ENCODE data around the gene CCBE1. TPM values are rescaled to one million over a fixed set of nuclear protein-coding genes. Genes with fewer than 3 reads are reported as not detected.
"Not testable (repeated sequence)": the region's sequence is repeated elsewhere in the genome, so short reads cannot be mapped to it uniquely, and the experiment has no call there.

Gene CCBE1
- total RNA-seq, 1 donor from 2014 or later: 1.8 TPM

DNA sequence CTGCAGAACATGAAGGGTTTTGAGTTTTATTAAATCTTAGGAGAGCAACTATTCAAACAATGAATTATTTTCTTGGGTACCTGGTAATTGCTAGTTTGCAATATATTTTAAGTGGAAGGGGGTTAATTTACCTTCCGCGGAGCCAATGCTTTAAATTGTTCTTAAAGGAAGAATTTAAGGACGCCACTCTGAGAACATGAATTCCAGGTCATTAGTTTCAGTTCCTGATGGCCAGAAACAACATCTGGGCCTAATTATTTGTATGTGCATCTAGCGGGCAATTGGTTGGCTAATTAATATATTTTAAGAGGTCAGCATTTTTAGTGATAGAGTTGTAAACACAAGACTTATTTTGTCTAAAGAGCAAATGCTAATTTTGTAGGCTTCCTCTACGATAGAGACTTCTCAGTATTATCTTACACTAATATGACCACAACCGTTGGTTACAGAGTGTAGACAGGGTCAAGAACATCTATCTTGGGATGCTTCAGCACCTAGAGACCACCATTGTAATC, 40.8 kb downstream of the CCBE1 start:
- DNase-seq (ENCODE audit: low spot score): no peak

DNA sequence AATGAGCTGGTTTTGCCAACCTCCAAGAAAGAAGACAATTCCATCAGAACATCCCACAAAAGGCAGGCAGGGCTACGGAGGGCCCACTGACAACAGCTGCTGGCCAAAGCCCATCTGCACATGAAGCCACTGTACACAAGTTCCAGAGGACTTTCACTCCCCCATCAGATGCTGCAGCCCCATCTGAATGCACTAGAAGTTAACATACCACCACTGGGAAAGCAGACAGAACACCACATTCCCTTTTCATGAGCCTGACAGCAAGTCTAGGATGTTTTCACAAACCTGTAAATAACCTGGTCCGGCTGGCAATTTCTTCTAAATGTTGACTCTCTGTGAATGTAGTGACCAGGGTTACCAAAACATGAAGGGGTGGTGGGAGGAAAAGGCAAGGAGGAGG, 41.5 kb downstream of the CCBE1 start:
- no peak for DNase-seq (ENCODE audit: low spot score)

DNA sequence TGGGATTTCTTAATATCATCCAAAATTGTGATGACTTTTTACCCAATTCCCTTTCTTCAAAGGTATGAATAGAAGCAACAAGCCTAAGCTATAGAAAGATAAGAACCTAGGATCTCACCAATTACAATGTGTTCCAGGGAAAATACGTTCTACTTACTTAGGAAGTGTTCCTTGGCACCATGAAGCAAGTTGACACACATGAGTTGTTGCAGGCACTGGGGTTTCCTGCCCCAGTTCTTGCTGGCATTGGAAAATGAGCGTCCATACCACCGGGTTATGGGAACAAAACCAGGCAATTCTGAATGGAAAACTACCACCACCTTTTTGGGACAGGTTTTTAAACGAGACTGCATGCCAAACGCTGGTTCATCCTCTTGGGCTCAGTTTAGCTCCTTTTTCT, 46.2 kb downstream of the CCBE1 start:
- DNase-seq (ENCODE audit: low spot score): no peak

DNA sequence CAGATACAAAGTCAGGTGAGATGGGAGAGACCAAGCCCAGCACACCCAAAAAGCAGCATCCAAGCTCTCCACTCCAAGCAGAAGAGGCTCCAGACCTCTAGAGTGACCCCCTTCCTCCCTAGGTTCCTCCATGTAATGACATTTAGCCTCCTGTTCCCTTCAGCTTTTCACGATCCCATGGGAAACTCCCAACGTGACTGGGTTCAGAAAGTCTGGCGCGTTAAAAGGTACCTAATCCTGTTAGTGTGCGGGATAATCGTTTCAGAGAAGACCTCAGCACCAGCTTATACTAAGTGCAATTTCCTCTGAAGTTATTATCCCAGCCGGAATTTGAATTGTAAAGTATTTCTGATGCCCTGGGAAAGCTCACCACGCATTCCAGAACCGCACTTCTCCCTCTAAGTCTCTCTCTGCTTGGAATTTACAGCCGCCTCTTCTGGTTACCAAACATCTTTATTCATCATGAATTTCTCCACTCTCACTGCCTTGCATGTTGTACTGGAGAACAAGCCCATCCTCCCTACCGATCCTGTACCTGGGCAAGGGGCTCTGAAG, 46.9 kb downstream of the CCBE1 start:
- DNase-seq (ENCODE audit: low spot score): no peak

DNA sequence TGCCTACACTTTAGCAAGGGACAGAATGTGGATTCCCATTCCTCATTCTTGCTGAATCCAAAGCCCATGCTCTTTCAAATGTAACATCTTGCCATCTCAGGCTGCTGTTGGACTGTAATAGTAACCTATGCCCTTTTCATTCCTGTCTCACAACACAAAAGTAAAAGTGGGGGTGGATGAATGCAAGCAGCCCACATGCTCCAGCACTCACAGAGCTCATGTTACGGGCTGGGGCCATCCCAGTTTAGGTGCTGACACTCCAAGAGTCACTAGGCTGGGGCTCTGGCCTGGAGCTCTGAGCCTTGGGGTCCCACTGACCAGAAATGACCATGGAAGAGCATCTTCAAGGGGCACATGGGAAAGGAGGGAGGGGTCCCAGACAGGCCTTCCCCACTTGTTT, 47.6 kb downstream of the CCBE1 start:
- no peak for DNase-seq (ENCODE audit: low spot score)

DNA sequence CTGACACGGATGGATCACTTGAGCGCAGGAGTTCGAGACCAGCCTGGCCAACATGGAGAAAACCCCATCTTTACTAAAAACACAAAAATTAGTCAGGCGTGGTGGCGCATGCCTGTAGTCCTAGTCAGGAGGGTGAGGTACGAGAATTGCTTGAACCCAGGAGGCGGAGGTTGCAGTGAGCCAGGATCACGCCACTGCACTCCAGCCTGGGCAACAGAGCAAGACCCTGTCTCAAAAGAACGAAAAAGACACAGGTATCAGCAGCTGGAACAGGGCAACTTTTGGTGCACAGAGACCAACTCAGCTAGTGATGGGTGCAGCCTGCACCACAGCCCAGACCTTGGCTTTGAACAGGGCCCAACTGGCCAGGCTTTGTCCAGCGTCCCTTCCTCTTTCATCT, 48.8 kb downstream of the CCBE1 start:
- DNase-seq (ENCODE audit: low spot score): not testable (repeated sequence)

DNA sequence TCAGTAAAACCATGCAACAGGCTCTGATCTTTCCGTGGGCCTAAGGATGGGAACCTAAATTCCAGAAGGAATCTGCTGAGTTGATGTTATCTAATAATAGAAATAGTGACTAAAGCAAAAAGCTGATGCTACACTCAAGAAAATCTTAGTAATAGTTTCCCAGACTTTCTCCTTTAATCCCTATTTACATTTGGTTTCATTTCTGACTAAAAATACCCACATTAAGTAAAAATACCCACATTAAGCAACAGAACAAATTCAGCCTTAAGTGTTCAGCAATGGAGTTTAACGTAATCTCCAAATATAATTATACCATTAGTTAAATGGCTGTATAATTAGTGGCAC, 50.3 kb downstream of the CCBE1 start:
- DNase-seq (ENCODE audit: low spot score): no peak

DNA sequence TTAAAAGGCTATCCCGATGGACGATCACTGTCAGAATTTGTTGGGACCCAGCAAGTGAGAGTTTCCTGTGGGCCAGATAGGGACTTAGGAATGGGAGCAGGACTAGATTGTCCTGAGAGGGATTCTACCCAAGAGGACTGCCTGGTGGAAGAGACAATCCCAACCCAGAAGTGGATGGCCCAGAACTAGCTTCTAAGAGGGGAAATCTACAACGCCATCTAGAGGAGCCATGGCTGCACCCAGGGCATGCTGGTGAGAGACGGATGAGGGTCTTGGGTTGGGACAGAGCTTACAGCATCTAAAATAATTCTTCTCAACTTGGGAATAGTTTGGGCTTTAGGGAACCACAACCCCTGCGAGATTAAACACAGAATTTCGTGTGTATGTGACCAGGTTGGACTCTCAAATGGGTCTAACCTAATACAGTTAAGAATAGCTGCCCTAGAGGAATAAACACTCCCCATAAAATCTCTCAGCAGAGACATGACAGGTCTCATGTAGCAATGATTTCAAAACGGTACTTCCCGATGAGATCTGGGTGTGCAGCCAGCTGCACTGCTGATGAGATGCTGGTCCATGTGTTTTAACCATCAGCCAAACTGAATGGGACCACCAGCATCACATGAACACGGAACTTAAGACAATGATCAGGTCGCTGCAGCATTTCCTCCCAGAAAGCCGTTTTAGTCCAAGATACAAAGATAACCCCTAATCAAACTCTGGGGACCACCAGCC, 50.8 kb downstream of the CCBE1 start:
- DNase-seq (ENCODE audit: low spot score): no peak

DNA sequence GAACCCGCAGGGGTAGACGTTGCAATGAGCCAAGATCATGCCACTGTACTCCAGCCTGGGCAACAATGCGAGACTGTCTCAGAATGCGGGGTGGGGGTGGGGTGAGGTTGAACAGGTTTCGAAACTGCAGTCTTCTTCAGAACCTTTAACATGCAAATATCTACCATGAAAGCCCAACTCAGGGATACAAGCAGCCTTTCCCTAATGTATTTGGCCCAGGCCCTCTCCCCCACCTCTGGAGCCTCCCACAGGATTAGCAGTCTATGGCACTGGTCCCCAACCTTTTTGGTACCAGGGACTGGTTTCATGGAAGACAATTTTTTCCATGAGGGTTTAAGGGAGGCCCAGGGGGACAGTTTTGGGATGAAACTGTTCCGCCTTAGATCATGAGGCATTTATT, 53.5 kb downstream of the CCBE1 start:
- DNase-seq (ENCODE audit: low spot score): no peak

DNA sequence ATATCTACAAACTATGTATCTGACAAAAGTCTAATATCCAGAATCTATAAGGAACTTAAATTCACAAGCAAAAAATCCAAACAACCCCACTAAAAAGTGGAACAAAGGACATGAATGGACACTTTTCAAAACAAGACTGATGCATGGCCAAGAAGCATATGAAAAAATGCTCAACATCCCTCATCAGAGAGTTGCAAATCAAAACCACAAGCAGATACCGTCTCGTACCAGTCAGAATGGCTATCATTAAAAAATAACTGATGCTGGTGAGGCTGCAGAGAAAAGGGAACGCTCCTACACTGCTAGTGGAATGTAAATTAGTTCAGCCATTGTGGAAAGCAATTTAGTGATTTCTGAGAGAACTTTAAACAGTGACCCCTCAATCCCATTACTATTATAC, 56.5 kb downstream of the CCBE1 start:
- no peak for DNase-seq (ENCODE audit: low spot score)

DNA sequence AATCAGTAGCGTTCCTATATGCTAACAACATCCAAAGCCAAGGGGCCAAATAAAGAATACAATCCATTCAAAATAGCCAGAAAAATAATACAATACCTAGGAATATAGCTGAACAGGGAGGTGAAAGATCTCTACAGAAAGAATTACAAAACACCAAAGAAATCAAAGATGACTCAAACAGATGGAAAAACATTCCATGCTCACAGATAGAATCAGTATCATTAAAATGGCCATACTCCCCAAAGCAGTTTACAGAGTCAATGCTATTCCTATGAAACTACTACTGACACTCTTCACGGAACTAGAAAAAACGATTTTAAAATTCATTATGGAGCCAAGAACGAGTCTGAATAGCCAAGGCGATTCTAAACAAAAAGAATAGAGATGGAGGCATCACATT, 57.4 kb downstream of the CCBE1 start:
- DNase-seq (ENCODE audit: low spot score): no peak

DNA sequence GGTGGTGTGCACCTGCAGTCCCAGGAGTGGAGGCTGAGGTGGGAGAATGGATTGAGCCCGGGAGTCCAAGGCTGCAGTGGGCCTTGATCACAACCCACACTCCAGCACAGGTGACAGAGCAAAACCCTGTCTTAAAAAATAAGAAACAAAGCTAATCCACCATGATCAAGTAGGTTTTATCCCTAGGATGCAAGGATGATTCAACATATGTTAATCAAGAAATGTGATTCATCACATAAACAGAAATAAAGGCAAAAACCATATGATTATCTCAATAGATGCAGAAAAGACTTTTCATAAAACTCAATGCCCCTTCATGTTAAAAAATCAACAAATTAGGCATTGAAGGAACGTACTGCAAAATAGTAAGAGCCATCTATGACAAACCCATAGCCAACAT, 58.1 kb downstream of the CCBE1 start:
- no peak for DNase-seq (ENCODE audit: low spot score)

DNA sequence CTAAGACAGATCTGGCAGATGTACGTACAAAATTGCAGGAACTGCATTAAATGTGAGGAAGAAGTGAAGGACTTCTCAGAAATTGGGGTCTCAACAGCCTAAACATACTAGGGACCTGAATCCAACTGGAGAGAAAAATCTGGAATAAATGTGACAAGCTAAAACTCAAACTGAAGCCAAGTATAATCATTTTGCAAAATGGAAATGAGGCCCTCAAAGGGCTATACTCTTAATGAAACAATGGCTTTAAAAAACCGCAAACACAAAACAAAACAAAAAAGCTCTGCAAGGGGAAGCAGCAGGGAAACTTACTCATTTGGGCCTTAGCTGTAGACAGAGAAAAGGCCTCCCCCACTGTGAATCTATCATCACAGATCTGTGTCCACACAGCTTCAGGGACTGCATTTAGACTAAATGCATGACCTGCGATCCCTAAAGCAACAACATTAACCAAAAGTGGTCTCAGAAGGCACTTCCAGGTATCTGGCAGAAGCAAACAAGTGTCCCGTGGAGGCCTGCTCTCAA, 63.2 kb downstream of the CCBE1 start:
- no peak for DNase-seq (ENCODE audit: low spot score)

DNA sequence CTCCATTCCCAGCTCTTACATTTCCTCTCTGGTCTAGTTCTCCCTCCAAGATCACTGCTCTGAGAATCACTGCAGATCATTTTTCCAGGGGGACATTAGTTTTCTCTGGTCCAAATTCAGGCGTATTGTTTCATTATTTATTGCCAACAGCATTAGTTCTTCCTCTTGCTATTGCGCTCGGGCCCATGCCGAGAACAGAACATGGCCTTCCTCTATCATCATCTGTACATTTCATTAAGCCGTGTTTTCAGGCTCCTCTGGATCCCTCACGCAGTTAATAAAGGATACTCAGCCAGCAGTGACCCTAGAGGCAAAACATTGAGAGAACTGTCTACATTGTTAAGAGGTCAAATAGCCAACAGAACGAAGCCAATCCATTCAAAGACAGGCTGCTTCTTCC, 63.9 kb downstream of the CCBE1 start:
- no peak for DNase-seq (ENCODE audit: low spot score)

DNA sequence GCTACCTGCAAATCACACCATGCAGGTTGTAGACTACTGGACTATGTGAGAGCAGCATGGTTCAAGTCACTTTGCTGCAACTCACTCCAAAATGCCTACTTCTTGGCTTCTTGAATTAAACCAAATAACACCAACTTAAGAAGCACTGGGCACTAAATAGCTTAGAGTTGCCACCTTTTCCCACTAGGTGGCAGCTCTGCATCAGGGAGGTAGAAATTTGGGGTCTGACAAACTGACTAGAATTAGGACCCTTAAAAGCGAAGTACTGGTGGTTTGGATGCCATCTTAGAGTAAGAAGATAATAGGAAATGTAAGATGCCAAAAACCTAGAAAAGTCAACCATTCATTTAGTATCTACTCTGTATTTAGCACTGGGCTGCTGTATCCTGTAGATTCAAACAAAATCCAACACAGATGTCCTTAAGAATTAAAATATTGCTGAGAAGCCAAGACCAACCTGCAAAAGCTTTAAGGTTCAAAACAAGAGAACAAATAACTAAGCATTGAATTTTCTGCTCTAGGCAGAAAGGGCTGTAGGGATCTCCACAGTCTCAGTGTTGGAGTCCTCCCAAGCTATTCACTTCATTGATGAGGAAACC, 65.5 kb downstream of the CCBE1 start:
- DNase-seq (ENCODE audit: low spot score): no peak

DNA sequence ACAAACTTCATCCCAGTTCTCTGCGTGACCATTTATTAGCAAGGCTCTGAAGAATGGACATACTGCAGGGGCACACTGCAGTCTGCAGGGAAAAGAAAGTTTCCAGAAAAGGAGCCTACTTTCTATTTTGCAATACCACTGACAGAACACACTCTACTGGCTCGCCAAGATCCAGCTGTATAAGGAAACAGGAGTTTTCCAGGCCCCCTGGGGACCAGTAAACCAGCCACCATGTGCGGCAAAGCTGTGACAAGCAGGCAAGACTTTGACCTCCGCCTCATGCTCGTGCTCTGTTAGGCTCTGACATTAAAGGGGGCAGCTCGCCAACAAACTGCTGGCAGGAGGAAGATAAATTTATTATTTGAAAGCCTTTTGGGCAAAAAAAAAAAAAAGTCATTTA, 67.3 kb downstream of the CCBE1 start:
- no peak for DNase-seq (ENCODE audit: low spot score)

DNA sequence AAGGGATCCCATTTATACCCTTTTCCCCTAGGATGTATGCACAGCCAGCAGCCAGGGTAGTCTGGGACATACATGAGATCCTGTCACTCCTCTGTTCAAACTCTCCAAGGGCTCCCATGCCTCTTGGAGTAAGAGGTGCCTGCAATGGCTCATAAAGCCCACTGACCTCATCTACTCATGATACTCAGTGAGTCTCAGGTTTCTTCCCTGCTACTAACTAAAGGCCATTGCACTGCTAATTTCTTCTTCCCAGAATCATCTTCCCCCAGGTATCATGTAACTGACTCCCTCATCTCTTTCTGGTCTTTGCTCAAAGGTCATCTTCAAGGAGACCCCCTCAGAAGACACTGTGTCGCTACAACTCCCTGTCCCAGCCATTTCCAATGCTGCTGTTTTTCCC, 68.2 kb downstream of the CCBE1 start:
- no peak for DNase-seq (ENCODE audit: low spot score)

DNA sequence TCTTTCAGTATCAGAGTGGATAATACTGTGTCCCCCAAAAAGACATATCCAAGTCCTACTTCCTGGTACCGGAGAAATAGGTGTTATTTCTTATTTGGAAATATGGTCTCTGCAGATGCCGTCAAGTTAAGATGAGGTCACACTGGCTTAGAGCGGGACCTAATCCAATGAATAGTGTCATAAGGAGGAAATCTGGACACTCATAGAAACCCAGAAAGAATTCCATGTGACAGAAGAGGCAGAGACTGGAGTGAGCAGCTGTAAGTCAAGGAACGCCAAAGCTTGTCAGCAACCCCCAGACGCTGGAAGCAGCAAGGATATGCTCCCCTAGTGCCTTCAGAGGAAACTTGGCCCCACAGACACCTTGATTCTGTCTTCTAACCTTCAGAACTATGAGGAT, 69.8 kb downstream of the CCBE1 start:
- no peak for DNase-seq (ENCODE audit: low spot score)

DNA sequence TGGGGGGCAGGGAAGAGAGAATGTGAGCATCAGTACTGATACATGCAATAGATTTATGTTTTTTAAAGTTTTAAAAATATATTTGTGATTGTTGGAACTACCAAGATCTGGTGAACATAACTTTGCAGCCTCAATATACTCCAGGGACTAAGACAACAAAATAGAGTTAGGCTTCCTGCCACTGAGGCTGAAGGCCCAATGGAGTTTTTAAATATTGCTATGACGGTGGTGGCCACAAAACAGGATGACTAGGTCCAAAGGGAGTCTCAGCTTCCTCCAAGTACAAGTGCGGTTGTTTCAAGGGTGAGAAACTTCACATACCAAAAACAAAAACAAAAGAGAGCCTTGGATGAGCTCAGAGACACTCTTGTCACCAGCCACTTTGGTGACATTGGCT, 72.9 kb downstream of the CCBE1 start:
- DNase-seq (ENCODE audit: low spot score): no peak

DNA sequence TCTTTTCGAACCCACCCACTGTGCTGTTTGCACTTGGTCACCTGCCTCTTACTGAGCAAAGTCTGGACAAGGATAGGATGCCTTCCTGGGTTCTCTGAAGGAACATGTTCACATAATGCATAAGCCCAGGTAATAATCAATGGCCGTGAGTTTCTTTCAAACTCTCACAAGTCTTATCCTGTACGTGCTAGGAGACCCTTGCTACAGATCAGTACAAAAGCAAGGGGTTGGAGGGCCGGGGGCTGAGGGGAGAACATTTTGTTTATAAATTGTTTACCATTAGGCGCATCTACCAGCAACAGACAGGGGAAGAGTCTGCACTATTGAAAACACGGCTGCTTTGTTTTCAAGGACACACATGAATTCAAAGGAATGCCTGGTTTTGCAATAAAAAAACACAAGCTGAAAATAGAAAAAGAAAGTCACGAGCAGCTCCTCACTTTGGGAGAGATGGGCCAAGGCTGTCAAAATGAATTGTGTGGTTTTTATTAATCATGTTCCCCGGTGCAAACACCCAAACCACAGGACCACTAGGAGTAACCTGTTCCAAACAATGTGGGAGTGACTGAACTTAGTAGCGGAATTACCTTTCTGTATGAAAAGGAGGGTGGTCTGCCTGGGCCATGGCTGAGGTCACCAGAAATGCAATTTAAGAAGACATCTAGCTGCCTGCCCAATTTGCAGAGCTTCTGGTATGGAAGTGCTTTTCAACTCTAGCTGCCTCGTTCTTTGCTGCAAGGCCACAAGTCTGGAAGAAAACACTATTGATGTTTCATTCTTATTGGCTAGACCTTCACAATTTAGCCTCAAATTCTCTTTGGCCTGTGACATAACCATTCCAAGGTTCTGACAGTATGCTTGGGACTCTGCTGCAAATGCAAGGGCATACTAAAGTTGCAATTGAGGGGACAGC, 73.5 kb downstream of the CCBE1 start:
- no peak for DNase-seq (ENCODE audit: low spot score)

DNA sequence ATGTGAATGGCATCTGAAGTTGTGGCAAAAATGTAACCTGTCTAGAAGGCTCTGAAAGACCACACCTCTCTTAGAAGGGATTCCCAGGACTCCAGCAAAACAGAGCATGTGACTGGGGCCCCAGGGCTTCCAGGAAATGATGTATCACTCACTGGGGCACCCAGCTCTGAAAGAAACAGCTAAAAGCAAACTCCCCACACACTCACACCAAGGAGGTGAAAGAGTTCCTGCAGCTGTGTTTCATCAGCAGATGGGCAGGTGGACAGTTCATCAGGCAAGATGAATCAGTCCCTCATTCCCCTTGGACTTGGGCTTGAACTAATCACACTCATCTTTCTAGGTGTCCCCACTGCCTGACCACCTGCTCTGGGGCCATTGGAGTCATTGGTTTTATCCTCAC, 76.2 kb downstream of the CCBE1 start:
- no peak for DNase-seq (ENCODE audit: low spot score)

DNA sequence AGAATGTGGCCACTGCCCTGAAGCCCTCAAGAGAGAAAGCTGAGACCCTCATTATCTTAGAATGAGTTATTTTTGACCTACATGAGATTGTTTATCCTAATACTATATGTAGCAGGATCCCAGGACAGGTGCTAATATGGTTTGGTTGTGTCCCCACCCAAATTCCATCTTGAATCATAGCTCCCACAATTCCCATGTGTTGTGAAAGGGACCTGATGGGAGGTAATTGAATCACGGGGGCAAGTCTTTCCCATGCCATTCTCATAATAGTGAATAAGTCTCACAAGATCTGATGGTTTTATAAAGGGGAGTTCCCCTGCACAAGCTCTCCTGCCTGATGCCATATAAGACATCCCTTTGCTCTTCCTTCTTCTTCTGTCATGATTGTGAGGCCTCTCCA, 76.8 kb downstream of the CCBE1 start:
- DNase-seq (ENCODE audit: low spot score): no peak
